Skeletal muscle satellite cell (primary cell): ENCODE results near the gene COX5B.
"Not testable (repeated sequence)": the region's sequence is repeated elsewhere in the genome, so short reads cannot be mapped to it uniquely, and the experiment has no call there.

ENCODE experiments used
- H3K27me3 ChIP-seq: 2 replicates; pipeline ENCODE4 v1.7.0; 2013; ENCODE audit warnings: low read length; ENCODE audit not compliant: control insufficient read depth, insufficient read depth
- H3K36me3 ChIP-seq: 2 replicates; pipeline ENCODE4 v1.7.0; 2013; ENCODE audit warnings: mild to moderate bottlenecking, control low read depth, low read length; ENCODE audit not compliant: insufficient read depth
- H3K4me1 ChIP-seq: 2 replicates; pipeline ENCODE4 v1.7.0; 2013; ENCODE audit warnings: low read length; ENCODE audit not compliant: control insufficient read depth, insufficient read depth
- H3K4me2 ChIP-seq: 2 replicates; pipeline ENCODE4 v1.7.0; 2013; ENCODE audit warnings: mild to moderate bottlenecking, low read length
- H3K4me3 ChIP-seq: 2 replicates; pipeline ENCODE4 v1.7.0; 2013; ENCODE audit warnings: low read length
- H3K9ac ChIP-seq: 2 replicates; pipeline ENCODE4 v1.7.0; 2013; ENCODE audit warnings: mild to moderate bottlenecking, low read depth, low read length, moderate library complexity
- H3K9me3 ChIP-seq: replicated peaks from 2 replicates; pipeline ENCODE4 v1.7.0; 2013; ENCODE audit warnings: mild to moderate bottlenecking, control low read depth, low read length

The COX5B gene

GRCh38 chr2:97663626-97663961 lies 17.7 kb downstream of the COX5B start:
- Histone ChIP-seq H3K4me3 (peak overlapping the region; percentile 71), H3K27me3 (no peaks in the 10 kb centered on the region), H3K9ac (peak overlapping the region; percentile 93), H3K36me3 (peaks cover 11% of the 10 kb centered on the region), H3K4me2 (peak overlapping the region; percentile 81), H3K4me1 (peaks cover 29% of the 10 kb centered on the region), H3K9me3 (no peaks in the 10 kb centered on the region)

GRCh38 chr2:97663962-97664635 lies 18.2 kb downstream of the COX5B start, which contains the start of gene ACTR1B:
ACTR1B (minus strand) TSS chr2:97664044; CDS start chr2:97663890, 154 bp downstream.
- Histone ChIP-seq H3K9me3 (no peaks in the 10 kb centered on the region), H3K4me2 (peak within 1 kb of the TSS; percentile 91), H3K36me3 (peaks cover 6% of the 10 kb centered on the region), H3K4me1 (peaks cover 29% of the 10 kb centered on the region), H3K9ac (peak within 1 kb of the TSS; percentile 93), H3K4me3 (peak within 1 kb of the TSS; percentile 71), H3K27me3 (no peaks in the 10 kb centered on the region)

- peak overlapping the region; percentile 71 for H3K4me3 ChIP-seq
- peaks cover 4% of the 10 kb centered on the region for H3K36me3 ChIP-seq
- H3K9me3 ChIP-seq = no peaks in the 10 kb centered on the region
- H3K9ac ChIP-seq = peak overlapping the region; percentile 93
- H3K4me2 ChIP-seq = peak overlapping the region; percentile 91
- no peaks in the 10 kb centered on the region for H3K27me3 ChIP-seq
- H3K4me1 ChIP-seq = peaks cover 29% of the 10 kb centered on the region
Measured at GRCh38 chr2:97664636-97664970, 18.7 kb downstream of the COX5B start.

GRCh38 chr2:97669448-97669847 lies 23.6 kb downstream of the COX5B start, which contains the start of gene C2orf92:
C2orf92 (plus strand) TSS chr2:97669713; CDS start chr2:97669789, 76 bp downstream.
- no peaks in the 10 kb centered on the region for H3K9me3 ChIP-seq
- no peaks in the 10 kb centered on the region for H3K27me3 ChIP-seq
- peaks cover 4% of the 10 kb centered on the region for H3K4me1 ChIP-seq
- H3K9ac ChIP-seq = no peak within 1 kb of the TSS
- H3K4me2 ChIP-seq = no peak within 1 kb of the TSS
- H3K36me3 ChIP-seq = no peaks in the 10 kb centered on the region
- no peak within 1 kb of the TSS for H3K4me3 ChIP-seq

- Histone ChIP-seq H3K36me3 (no peaks in the 10 kb centered on the region), H3K9ac (no peak overlapping the region), H3K4me1 (no peaks in the 10 kb centered on the region), H3K9me3 (no peaks in the 10 kb centered on the region), H3K27me3 (no peaks in the 10 kb centered on the region), H3K4me2 (no peak overlapping the region), H3K4me3 (no peak overlapping the region)
Measured at GRCh38 chr2:97670471-97670870, 24.6 kb downstream of the COX5B start.

- Histone ChIP-seq H3K4me1 (no peaks in the 10 kb centered on the region), H3K4me3 (no peak overlapping the region), H3K36me3 (no peaks in the 10 kb centered on the region), H3K9ac (no peak overlapping the region), H3K27me3 (no peaks in the 10 kb centered on the region), H3K9me3 (no peaks in the 10 kb centered on the region), H3K4me2 (no peak overlapping the region)
Measured at GRCh38 chr2:97671526-97671925, 25.7 kb downstream of the COX5B start.

GRCh38 chr2:97672606-97673140 lies 26.8 kb downstream of the COX5B start:
- H3K27me3 ChIP-seq = not testable (repeated sequence)

GRCh38 chr2:97673182-97673914 lies 27.5 kb downstream of the COX5B start:
- Histone ChIP-seq H3K4me1 (no peaks in the 10 kb centered on the region), H3K9ac (no peak overlapping the region), H3K36me3 (no peaks in the 10 kb centered on the region), H3K9me3 (no peaks in the 10 kb centered on the region), H3K27me3 (no peaks in the 10 kb centered on the region), H3K4me2 (no peak overlapping the region), H3K4me3 (no peak overlapping the region)

More at GRCh38 chr2:97672606-97673140, 26.8 kb downstream of the COX5B start:
- H3K9me3 ChIP-seq, H3K4me3 ChIP-seq, H3K4me2 ChIP-seq, H3K4me1 ChIP-seq, H3K36me3 ChIP-seq, H3K9ac ChIP-seq: not testable (repeated sequence)

- H3K4me3 ChIP-seq = no peak overlapping the region
- no peak overlapping the region for H3K9ac ChIP-seq
- H3K4me1 ChIP-seq = no peaks in the 10 kb centered on the region
- H3K9me3 ChIP-seq = no peaks in the 10 kb centered on the region
- H3K27me3 ChIP-seq = no peaks in the 10 kb centered on the region
- H3K4me2 ChIP-seq = no peak overlapping the region
- no peaks in the 10 kb centered on the region for H3K36me3 ChIP-seq
Measured at GRCh38 chr2:97673915-97674283, 28.0 kb downstream of the COX5B start.

GRCh38 chr2:97675430-97676113 lies 29.7 kb downstream of the COX5B start:
- Histone ChIP-seq H3K36me3 (no peaks in the 10 kb centered on the region), H3K4me2 (no peak overlapping the region), H3K9ac (no peak overlapping the region), H3K4me1 (no peaks in the 10 kb centered on the region), H3K27me3 (no peaks in the 10 kb centered on the region), H3K4me3 (no peak overlapping the region), H3K9me3 (no peaks in the 10 kb centered on the region)

- Histone ChIP-seq H3K36me3 (no peaks in the 10 kb centered on the region), H3K27me3 (no peaks in the 10 kb centered on the region), H3K9me3 (no peaks in the 10 kb centered on the region), H3K9ac (no peak overlapping the region), H3K4me3 (no peak overlapping the region), H3K4me2 (no peak overlapping the region), H3K4me1 (no peaks in the 10 kb centered on the region)
Measured at GRCh38 chr2:97676620-97677019, 30.8 kb downstream of the COX5B start.
